NCI-H2196 (cell line): ENCODE data around the gene SLC8B1.

Experiments
- DNase-seq: peaks from one replicate; lab custom pipeline; 2025; ENCODE audit not compliant: unreplicated experiment; lab: John Stamatoyannopoulos, UW

The SLC8B1 gene

GRCh38 chr12:113271853-113272561 is 62.9 kb downstream of the SLC8B1 start:
- no peak for DNase-seq

GRCh38 chr12:113271466-113271852 is 63.5 kb downstream of the SLC8B1 start:
- no peak for DNase-seq

GRCh38 chr12:113270709-113271009 is 64.2 kb downstream of the SLC8B1 start:
- no peak for DNase-seq

- DNase-seq = no peak
Measured at GRCh38 chr12:113269257-113269943, 65.5 kb downstream of the SLC8B1 start.

- DNase-seq = no peak
Measured at GRCh38 chr12:113268621-113269020, 66.3 kb downstream of the SLC8B1 start.

GRCh38 chr12:113268136-113268535 is 66.8 kb downstream of the SLC8B1 start:
- no peak for DNase-seq

GRCh38 chr12:113267621-113268020 is 67.3 kb downstream of the SLC8B1 start:
- no peak for DNase-seq

- DNase-seq = no peak
Measured at GRCh38 chr12:113266106-113266895, 68.6 kb downstream of the SLC8B1 start.

GRCh38 chr12:113263431-113263963 is 71.4 kb downstream of the SLC8B1 start:
- DNase-seq = no peak

- DNase-seq = no peak
Measured at GRCh38 chr12:113262710-113263109, 72.2 kb downstream of the SLC8B1 start.

GRCh38 chr12:113261847-113262470 is 73.0 kb downstream of the SLC8B1 start:
- DNase-seq = no peak

- DNase-seq = no peak
Measured at GRCh38 chr12:113260636-113261300, 74.1 kb downstream of the SLC8B1 start.

GRCh38 chr12:113260127-113260526 is 74.8 kb downstream of the SLC8B1 start:
- no peak for DNase-seq

GRCh38 chr12:113257564-113257963 is 77.3 kb downstream of the SLC8B1 start:
- DNase-seq = no peak

GRCh38 chr12:113254298-113254697 is 80.6 kb downstream of the SLC8B1 start:
- DNase-seq = no peak

GRCh38 chr12:113253532-113254285 is 81.2 kb downstream of the SLC8B1 start:
- DNase-seq = no peak

- no peak for DNase-seq
Measured at GRCh38 chr12:113252494-113252893, 82.4 kb downstream of the SLC8B1 start.

- DNase-seq = no peak
Measured at GRCh38 chr12:113251404-113252070, 83.4 kb downstream of the SLC8B1 start.

GRCh38 chr12:113250045-113250444 is 84.9 kb downstream of the SLC8B1 start:
- DNase-seq = no peak

GRCh38 chr12:113249546-113249945 is 85.4 kb downstream of the SLC8B1 start:
- DNase-seq = no peak
